ENCODE data around the gene PCDHB13.
A peak's percentile ranks its signal among the peaks of the same experiment; 100 is the strongest.
"Not testable (repeated sequence)": the region's sequence is repeated elsewhere in the genome, so short reads cannot be mapped to it uniquely, and the experiment has no call there.

PCDHB13 gene

DNA sequence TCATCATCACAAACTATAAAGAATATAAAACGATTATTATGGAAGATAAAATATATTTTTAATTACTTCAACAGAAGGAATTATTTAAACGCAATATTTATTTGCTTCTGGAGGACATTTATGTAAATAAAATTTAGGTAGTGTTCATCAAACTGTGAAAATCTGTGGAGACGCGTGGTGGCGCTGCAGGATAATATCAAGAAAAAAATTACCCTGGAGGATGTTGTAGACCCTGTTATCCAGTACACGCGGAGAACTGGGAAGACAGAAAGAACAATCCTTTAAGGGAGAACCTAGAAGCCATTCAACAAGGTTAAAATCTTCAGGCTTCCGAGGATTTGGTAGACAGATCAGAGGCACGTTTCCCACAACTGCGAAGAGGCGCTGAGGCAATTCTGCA lies 5.2 kb upstream of the PCDHB13 start, which contains the start of gene PCDHB12:
TSS of gene PCDHB12 (plus strand) at position 242 of the 400 bp plus-strand sequence. CDS start 189 bp downstream, outside the sequence.
- DNase-seq = peak; percentile 41

DNA sequence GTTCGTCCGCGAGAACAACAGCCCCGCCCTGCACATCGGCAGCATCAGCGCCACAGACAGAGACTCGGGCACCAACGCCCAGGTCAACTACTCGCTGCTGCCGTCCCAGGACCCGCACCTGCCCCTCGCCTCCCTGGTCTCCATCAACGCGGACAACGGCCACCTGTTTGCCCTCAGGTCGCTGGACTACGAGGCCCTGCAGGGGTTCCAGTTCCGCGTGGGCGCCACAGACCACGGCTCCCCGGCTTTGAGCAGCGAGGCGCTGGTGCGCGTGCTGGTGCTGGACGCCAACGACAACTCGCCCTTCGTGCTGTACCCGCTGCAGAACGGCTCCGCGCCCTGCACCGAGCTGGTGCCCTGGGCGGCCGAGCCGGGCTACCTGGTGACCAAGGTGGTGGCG lies 3.4 kb upstream of the PCDHB13 start:
- not testable (repeated sequence) for DNase-seq

DNA sequence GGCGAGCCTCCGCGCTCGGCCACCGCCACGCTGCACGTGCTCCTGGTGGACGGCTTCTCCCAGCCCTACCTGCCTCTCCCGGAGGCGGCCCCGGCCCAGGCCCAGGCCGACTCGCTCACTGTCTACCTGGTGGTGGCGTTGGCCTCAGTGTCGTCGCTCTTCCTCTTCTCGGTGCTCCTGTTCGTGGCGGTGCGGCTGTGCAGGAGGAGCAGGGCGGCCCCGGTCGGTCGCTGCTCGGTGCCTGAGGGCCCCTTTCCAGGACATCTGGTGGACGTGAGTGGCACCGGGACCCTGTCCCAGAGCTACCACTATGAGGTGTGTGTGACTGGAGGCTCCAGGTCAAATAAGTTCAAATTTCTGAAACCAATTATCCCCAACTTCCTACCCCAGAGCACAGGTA lies 2.9 kb upstream of the PCDHB13 start:
- not testable (repeated sequence) for DNase-seq

DNA sequence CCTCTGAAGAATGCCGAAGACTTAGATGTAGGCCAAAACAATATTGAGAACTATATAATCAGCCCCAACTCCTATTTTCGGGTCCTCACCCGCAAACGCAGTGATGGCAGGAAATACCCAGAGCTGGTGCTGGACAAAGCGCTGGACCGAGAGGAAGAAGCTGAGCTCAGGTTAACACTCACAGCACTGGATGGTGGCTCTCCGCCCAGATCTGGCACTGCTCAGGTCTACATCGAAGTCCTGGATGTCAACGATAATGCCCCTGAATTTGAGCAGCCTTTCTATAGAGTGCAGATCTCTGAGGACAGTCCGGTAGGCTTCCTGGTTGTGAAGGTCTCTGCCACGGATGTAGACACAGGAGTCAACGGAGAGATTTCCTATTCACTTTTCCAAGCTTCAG lies 864 bp downstream of the PCDHB13 start:
- not testable (repeated sequence) for DNase-seq

DNA sequence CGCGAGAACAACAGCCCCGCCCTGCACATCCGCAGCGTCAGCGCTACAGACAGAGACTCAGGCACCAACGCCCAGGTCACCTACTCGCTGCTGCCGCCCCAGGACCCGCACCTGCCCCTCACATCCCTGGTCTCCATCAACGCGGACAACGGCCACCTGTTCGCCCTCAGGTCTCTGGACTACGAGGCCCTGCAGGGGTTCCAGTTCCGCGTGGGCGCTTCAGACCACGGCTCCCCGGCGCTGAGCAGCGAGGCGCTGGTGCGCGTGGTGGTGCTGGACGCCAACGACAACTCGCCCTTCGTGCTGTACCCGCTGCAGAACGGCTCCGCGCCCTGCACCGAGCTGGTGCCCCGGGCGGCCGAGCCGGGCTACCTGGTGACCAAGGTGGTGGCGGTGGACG lies 1.8 kb downstream of the PCDHB13 start:
- DNase-seq = not testable (repeated sequence)

DNA sequence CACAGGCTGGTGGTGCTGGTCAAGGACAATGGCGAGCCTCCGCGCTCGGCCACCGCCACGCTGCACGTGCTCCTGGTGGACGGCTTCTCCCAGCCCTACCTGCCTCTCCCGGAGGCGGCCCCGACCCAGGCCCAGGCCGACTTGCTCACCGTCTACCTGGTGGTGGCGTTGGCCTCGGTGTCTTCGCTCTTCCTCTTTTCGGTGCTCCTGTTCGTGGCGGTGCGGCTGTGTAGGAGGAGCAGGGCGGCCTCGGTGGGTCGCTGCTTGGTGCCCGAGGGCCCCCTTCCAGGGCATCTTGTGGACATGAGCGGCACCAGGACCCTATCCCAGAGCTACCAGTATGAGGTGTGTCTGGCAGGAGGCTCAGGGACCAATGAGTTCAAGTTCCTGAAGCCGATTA lies 2.3 kb downstream of the PCDHB13 start:
- not testable (repeated sequence) for DNase-seq

DNA sequence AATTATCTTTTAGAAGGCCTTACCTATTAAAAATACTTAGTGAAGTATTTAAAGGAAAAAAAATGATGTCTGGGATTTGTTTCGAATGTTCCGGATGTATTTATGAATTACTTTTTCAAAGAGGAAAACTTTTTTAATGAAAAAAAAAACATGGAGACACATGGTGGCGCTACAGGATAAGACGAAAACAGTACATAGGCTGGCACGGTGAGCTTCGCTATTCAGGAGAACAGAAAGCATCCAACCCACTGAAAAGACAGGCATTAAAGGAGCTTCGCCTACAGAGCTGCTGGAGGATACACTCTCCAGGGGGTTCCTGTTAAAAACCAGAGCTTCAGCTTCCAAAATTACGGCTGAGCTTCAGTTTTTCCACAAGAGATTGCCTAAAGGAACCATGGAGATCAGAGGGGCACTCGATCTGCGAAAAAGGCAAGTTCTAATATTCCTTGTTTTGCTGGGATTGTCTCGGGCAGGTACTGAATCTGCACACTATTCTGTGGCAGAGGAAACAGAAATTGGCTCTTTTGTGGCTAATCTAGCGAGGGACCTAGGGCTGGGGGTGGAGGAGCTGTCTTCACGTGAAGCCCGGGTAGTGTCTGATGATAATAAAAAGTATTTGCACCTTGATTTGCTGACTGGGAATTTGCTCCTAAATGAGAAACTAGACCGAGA lies 9.5 kb downstream of the PCDHB13 start, which contains the start of gene PCDHB14:
TSS of gene PCDHB14 (plus strand) at position 232 of the 672 bp plus-strand sequence. CDS start at position 395, 163 bp downstream.
- peak; percentile 72 for DNase-seq

DNA sequence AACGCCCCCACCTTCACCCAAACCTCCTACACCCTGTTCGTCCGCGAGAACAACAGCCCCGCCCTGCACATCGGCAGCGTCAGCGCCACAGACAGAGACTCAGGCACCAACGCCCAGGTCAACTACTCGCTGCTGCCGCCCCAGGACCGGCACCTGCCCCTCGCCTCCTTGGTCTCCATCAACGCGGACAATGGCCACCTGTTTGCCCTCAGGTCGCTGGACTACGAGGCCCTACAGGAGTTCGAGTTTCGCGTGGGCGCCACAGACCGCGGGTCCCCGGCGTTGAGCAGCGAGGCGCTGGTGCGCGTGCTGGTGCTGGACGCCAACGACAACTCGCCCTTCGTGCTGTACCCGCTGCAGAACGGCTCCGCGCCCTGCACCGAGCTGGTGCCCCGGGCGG lies 11.1 kb downstream of the PCDHB13 start:
- not testable (repeated sequence) for DNase-seq

DNA sequence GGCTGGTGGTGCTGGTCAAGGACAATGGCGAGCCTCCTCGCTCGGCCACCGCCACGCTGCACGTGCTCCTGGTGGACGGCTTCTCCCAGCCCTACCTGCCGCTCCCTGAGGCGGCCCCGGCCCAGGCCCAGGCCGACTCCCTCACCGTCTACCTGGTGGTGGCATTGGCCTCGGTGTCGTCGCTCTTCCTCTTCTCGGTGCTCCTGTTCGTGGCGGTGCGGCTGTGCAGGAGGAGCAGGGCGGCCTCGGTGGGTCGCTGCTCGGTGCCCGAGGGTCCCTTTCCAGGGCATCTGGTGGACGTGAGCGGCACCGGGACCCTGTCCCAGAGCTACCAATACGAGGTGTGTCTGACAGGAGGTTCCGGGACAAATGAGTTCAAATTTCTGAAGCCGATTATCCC lies 11.7 kb downstream of the PCDHB13 start:
- not testable (repeated sequence) for DNase-seq

DNA sequence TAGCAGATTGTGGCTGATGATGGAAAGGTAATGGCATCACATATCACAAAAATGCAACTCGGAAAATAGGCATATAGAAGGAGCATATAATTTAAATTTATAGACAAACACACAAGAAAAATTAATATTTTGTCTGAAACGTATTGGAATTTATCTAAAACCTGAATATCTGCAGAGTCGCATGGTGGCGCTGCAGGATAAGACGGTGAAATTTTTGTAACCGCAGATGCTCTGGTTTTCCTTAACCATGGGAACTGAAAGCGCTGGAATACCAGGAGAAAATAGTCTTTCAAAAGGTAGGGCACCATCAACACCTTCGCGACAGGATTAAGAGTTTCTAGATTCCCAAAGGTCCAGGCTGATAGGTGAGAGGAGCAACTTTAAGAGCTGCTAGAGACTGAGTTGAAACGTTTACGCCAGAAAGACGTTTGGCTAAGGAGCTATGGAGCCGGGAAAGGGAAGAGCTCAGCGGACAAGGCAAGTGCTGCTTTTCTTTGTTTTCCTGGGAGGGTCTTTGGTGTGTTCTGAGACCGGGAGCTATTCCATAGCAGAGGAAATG lies 20.5 kb downstream of the PCDHB13 start:
- DNase-seq = peak; percentile 8

DNA sequence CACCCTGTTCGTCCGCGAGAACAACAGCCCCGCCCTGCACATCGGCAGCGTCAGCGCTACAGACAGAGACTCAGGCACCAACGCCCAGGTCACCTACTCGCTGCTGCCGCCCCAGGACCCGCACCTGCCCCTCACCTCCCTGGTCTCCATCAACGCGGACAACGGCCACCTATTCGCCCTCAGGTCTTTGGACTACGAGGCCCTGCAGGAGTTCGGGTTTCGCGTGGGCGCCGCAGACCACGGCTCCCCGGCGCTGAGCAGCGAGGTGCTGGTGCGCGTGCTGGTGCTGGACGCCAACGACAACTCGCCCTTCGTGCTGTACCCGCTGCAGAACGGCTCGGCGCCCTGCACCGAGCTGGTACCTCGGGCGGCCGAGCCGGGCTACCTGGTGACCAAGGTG lies 22.2 kb downstream of the PCDHB13 start:
- not testable (repeated sequence) for DNase-seq

DNA sequence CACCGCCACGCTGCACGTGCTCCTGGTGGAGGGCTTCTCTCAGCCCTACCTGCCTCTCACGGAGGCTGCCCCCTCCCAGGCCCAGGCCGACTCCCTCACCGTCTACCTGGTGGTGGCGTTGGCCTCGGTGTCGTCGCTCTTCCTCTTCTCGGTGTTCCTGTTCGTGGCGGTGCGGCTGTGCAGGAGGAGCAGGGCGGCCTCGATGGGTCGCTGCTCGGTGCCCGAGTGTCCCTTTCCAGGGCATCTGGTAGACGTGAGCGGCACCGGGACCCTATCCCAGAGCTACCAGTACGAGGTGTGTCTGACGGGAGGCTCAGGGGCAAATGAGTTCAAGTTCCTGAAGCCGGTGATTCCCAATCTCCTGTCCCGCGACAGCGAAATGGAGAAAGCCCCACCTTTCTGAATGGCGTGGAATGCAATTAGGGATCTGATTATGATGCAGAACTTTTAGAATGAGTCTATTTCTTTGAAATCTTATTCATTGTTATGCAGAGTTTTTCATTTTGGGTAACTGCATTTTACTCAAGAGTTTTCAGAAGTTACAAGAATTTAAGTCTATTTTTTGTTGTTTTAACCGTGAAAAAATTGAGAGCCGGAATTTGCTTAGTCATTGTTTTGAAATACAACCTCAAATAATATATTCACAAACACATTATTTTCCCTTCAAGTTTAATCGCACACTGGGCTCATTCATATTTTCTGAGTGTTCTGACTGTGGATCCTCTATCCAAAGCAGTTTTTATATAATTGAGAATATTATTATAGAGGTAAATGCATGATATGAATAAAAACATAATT lies 23.0 kb downstream of the PCDHB13 start:
- no peak for DNase-seq

DNA sequence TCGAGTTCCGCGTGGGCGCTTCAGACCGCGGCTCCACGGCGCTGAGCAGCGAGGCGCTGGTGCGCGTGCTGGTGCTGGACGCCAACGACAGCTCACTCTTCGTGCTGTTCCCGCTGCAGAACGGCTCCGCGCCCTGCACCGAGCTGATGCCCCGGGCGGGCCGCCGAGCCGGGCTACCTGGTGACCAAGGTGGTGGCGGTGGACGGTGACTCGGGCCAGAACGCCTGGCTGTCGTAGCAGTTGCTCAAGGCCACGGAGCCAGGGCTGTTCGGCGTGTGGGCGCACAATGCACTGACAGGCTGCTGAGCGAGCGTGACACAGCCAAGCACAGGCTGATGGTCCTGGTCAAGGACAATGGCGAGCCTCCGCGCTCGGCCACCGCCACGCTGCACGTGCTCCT lies 27.8 kb downstream of the PCDHB13 start:
- no peak for DNase-seq

DNA sequence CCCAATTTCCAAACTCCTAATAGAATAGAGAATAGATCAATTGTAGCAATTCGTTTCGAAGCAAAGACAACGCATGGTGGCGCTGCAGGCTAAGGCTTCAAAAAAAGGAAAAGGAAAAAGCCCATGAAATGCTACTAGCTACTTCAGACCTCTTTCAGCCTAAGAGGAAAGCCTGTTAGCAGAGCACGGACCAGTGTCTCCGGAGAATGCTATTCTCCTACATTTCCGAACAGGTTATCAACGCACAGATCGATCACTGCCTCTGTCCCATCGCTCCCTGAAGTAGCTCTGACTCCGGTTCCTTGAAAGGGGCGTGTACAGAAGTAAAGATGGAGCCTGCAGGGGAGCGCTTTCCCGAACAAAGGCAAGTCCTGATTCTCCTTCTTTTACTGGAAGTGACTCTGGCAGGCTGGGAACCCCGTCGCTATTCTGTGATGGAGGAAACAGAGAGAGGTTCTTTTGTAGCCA lies 31.6 kb downstream of the PCDHB13 start, which contains the start of gene PCDHB15:
TSS of gene PCDHB15 (plus strand) at position 146 of the 468 bp plus-strand sequence. CDS start at position 330, 184 bp downstream.
- DNase-seq = peak; percentile 88

DNA sequence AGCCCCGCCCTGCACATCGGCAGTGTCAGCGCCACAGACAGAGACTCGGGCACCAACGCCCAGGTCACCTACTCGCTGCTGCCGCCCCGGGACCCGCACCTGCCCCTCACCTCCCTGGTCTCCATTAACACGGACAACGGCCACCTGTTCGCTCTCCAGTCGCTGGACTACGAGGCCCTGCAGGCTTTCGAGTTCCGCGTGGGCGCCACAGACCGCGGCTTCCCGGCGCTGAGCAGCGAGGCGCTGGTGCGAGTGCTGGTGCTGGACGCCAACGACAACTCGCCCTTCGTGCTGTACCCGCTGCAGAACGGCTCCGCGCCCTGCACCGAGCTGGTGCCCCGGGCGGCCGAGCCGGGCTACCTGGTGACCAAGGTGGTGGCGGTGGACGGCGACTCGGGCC lies 33.3 kb downstream of the PCDHB13 start:
- DNase-seq = not testable (repeated sequence)

DNA sequence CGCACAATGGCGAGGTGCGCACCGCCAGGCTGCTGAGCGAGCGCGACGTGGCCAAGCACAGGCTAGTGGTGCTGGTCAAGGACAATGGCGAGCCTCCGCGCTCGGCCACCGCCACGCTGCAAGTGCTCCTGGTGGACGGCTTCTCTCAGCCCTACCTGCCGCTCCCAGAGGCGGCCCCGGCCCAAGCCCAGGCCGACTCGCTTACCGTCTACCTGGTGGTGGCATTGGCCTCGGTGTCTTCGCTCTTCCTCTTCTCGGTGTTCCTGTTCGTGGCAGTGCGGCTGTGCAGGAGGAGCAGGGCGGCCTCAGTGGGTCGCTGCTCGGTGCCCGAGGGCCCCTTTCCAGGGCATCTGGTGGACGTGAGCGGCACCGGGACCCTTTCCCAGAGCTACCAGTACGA lies 33.7 kb downstream of the PCDHB13 start:
- not testable (repeated sequence) for DNase-seq

DNA sequence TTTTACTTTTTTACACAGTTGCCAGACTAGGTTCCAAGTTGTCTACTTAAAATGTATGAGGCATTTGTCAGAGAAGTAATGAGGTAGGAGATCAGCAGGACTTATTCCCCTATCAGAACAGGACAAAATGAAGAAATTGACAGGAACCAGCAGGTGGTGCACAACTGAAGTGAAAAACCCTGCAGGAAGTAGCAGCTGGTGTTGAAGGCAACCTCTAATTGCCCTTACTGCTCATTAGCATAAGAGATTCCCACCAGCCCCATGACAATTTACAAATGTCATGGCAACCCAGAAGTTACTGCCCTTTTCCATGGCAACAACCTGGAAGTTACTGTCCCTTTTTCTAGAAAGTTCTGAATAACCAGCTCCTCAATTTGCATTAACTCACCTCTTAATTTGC lies 36.9 kb downstream of the PCDHB13 start:
- DNase-seq = no peak

DNA sequence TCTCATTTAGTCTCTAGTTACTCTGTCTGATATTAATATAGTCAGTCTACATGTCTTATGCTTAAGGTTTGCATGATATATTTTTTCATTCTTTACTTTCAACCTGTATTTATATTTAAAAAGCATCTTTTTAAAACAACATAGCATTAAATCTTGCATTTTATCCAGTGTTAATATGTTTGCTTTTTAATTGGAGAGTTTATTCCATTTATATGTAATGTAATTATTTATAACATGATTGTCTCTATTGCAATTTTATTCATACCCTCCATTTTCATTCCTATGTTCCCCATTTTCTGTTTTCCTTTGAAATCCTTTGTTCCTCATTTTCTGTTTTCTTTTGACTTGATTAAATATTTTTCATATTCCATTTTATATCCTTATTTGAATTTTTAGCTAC lies 44.7 kb downstream of the PCDHB13 start:
- DNase-seq = no peak

DNA sequence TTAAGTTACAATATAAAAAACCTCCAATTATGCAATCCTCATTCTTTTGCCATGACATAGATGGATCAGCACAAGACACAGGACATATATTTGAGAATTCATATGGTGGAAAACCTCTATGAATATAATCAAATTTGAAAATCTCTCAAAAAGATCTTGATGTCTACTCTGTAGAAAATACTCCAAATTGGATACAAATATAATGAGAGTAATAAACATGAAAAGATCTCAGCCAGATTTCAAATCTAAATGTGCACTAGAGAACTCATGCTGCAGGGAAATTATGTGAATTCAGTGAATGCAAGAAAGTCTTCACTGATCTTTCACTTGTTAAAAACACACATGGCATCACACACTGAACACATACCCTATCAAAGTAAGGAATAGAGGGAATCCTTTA lies 45.2 kb downstream of the PCDHB13 start:
- no peak for DNase-seq

DNA sequence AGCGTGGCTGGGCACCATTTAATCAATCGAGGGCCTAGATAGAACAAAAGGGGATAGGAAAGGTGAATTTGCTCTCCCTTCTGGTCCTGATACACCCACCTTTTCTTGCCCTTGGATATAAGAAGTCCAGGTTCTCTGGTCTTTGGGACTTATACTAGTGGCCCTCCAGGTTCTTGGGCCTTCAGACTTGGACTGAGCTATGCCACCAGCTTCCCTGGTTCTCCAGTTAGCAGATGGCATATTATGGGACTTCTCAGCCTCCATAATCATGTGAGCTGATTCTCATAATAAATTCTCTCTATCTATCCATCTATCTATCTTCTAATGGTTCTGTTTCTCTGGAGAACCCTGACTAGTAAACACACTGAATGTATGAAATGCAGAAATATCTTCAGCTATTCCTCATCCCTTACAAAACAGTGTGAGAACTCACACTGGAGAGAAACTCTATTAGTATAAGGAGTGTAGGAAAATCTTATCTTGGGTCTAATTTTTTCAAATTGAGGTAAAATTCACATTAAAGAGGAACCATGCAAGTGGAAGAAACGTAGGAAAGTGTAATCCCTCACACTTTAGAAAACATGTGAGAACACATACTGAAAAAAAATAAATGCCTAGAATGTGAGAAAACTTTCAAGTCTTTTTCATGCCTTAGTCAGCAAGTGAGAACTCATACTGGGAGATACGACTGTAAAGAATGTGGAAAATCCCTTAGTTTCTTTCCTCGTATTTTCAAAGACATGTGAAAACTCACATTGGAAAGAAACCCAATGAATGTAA lies 46.9 kb downstream of the PCDHB13 start:
- peak; percentile 17 for DNase-seq

DNA sequence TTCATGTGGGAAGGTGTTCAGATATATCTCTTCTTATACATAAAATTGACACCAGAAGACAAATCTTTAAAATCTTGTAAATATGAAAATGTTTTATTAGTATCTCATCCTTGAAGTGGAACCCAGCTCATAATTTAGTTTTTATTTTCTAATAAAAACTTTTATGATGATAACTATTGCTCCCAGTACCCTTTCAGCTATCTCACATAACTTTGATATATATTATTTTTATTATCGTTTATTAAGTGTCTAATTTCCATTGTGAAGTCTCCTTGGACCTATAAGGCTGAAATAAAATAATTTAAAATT lies 47.5 kb downstream of the PCDHB13 start:
- DNase-seq = no peak

Data from OCI-M1 (cell line).